ENCODE measurements around the gene NPAS3.

DNA sequence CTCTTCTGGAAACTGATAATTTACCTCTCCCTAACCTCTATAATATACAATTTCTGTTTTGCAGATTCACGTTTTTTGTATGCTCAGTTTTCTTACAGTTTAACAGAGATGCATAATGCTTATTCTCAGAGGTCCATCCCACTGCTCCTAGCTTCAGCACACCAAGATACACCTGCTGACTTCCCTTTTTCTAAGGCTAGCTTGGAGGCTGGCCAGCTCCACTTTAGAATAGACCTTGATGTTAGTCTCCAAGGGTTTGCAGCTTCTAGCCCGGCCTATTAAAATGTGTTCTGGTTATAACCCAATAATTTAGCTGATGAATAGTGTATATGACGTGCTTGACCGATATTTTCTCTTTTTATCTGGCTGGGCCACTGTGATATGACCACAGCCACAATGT lies 751.0 kb downstream of the NPAS3 start:
- TF ChIP-seq POLR2A (IDR thresholded peaks at IDR 0.05) (no peak), POLR2AphosphoS5 (IDR thresholded peaks at IDR 0.05) (no peak)

All from sigmoid colon (tissue), 4 donors.